BE2C (cell line): Measurements from ENCODE around the gene EGF.
"Not testable (repeated sequence)": the region's sequence is repeated elsewhere in the genome, so short reads cannot be mapped to it uniquely, and the experiment has no call there.

Source experiments
- DNase-seq: peaks from one replicate; pipeline ENCODE4 v3.0.0-alpha.2; 2020
- H3K27me3 ChIP-seq: fragments of 250-450 bp; sonication (Bioruptor Pico); 2 replicates; pipeline ENCODE4 v1.5.1; 2020; ENCODE audit warnings: mild to moderate bottlenecking
- H3K36me3 ChIP-seq: fragments of 250-450 bp; sonication (Bioruptor Pico); 2 replicates; pipeline ENCODE4 v1.5.1; 2020; ENCODE audit warnings: mild to moderate bottlenecking
- H3K4me1 ChIP-seq: fragments of 250-450 bp; sonication (Bioruptor Pico); 2 replicates; pipeline ENCODE4 v1.5.1; 2020
- H3K4me3 ChIP-seq: 2 replicates; pipeline ENCODE4 v1.5.1; 2011; ENCODE audit warnings: low read depth, low read length
- H3K9me3 ChIP-seq: fragments of 250-450 bp; sonication (Bioruptor Pico); 2 replicates; pipeline ENCODE4 v1.5.1; 2020
- CTCF ChIP-seq: IDR thresholded peaks from 2 replicates; pipeline ENCODE4 v1.5.1; 2012; ENCODE audit warnings: mild to moderate bottlenecking, low read depth, low read length

EGF gene

GRCh38 chr4:110034026-110034393 lies 121.3 kb downstream of the EGF start:
- H3K4me1 ChIP-seq: no peaks in the 10 kb centered on the region
- no peak for TF ChIP-seq CTCF
- no peak overlapping the region for H3K4me3 ChIP-seq
- no peaks in the 10 kb centered on the region for H3K9me3 ChIP-seq
- DNase-seq: no peak
- H3K36me3 ChIP-seq: no peaks in the 10 kb centered on the region
- H3K27me3 ChIP-seq: no peaks in the 10 kb centered on the region

- DNase-seq, H3K4me3 ChIP-seq, H3K4me1 ChIP-seq, H3K9me3 ChIP-seq, H3K27me3 ChIP-seq, H3K36me3 ChIP-seq: not testable (repeated sequence)
Observed at GRCh38 chr4:110039164-110039563, 126.5 kb downstream of the EGF start.

- Histone ChIP-seq H3K4me1 (no peaks in the 10 kb centered on the region), H3K4me3 (no peak overlapping the region), H3K9me3 (no peaks in the 10 kb centered on the region), H3K27me3 (no peaks in the 10 kb centered on the region), H3K36me3 (no peaks in the 10 kb centered on the region)
- no peak for TF ChIP-seq CTCF
- DNase-seq: no peak
Observed at GRCh38 chr4:110041735-110042134, 129.1 kb downstream of the EGF start.

GRCh38 chr4:110042545-110043517 lies 130.1 kb downstream of the EGF start:
- no peaks in the 10 kb centered on the region for H3K4me1 ChIP-seq
- no peaks in the 10 kb centered on the region for H3K36me3 ChIP-seq
- DNase-seq: no peak
- no peaks in the 10 kb centered on the region for H3K9me3 ChIP-seq
- no peak for TF ChIP-seq CTCF
- no peaks in the 10 kb centered on the region for H3K27me3 ChIP-seq
- H3K4me3 ChIP-seq: no peak overlapping the region

GRCh38 chr4:110046588-110047049 lies 133.9 kb downstream of the EGF start:
- no peaks in the 10 kb centered on the region for H3K9me3 ChIP-seq
- no peak overlapping the region for H3K4me3 ChIP-seq
- TF ChIP-seq CTCF: no peak
- peaks cover 7% of the 10 kb centered on the region for H3K36me3 ChIP-seq
- no peaks in the 10 kb centered on the region for H3K27me3 ChIP-seq
- DNase-seq: no peak
- H3K4me1 ChIP-seq: peaks cover 9% of the 10 kb centered on the region

- Histone ChIP-seq H3K36me3 (peaks cover 7% of the 10 kb centered on the region), H3K4me1 (peaks cover 9% of the 10 kb centered on the region), H3K4me3 (no peak overlapping the region), H3K9me3 (no peaks in the 10 kb centered on the region), H3K27me3 (no peaks in the 10 kb centered on the region)
- DNase-seq: peak; percentile 38
- TF ChIP-seq CTCF: peak; percentile 88
Observed at GRCh38 chr4:110049951-110050925, 137.6 kb downstream of the EGF start.
